GM23338 (cell line): ENCODE data around the gene LCP2. TPM values are rescaled to one million over a fixed set of nuclear protein-coding genes. Genes with fewer than 3 reads are reported as not detected.

ENCODE experiments used
- ATAC-seq: fragments of 200-7000 bp; cut with Tn5 transposase; 3 replicates; pipeline ENCODE4 v1.9.1; 2020
- DNase-seq: peaks from one replicate; pipeline ENCODE4 v3.0.0-alpha.2; 2015; ENCODE audit warnings: low spot score
- H2AFZ ChIP-seq: fragments of 200-600 bp; sonication (generic); 2 replicates; pipeline ENCODE4 v1.8.0; 2016; ENCODE audit warnings: antibody characterized with exemption, mild to moderate bottlenecking, moderate library complexity
- H3F3A ChIP-seq: fragments of 200-600 bp; sonication (generic); replicated peaks from 2 replicates; pipeline ENCODE4 v1.8.0; 2017; ENCODE audit warnings: antibody characterized with exemption, mixed run types, low read depth
- H3K27ac ChIP-seq: fragments of 200-600 bp; sonication (generic); 2 replicates; pipeline ENCODE4 v1.6.1; 2016; ENCODE audit warnings: low read depth
- H3K27me3 ChIP-seq: fragments of 200-600 bp; sonication (generic); 2 replicates; pipeline ENCODE4 v1.8.0; 2016; ENCODE audit warnings: mild to moderate bottlenecking, mixed run types, moderate library complexity; ENCODE audit not compliant: insufficient read depth
- H3K36me3 ChIP-seq: fragments of 200-600 bp; sonication (generic); 2 replicates; pipeline ENCODE4 v1.8.0; 2016; ENCODE audit warnings: mild to moderate bottlenecking; ENCODE audit not compliant: insufficient read depth
- H3K4me1 ChIP-seq: fragments of 200-600 bp; sonication (generic); 2 replicates; pipeline ENCODE4 v1.8.0; 2016; ENCODE audit warnings: mild to moderate bottlenecking, moderate library complexity; ENCODE audit not compliant: insufficient read depth
- H3K4me2 ChIP-seq: fragments of 200-600 bp; sonication (generic); 2 replicates; pipeline ENCODE4 v1.7.1; 2017; ENCODE audit warnings: mixed run types
- H3K4me3 ChIP-seq: fragments of 200-600 bp; sonication (generic); 2 replicates; pipeline ENCODE4 v1.6.1; 2016; ENCODE audit warnings: mixed run types
- H3K79me2 ChIP-seq: fragments of 200-600 bp; sonication (generic); replicated peaks from 2 replicates; pipeline ENCODE4 v1.8.0; 2017; ENCODE audit warnings: mild to moderate bottlenecking; ENCODE audit not compliant: insufficient read depth
- H3K9me2 ChIP-seq: fragments of 200-600 bp; sonication (generic); 2 replicates; pipeline ENCODE4 v1.8.0; 2017; ENCODE audit not compliant: insufficient read depth
- H4K20me1 ChIP-seq: fragments of 200-600 bp; sonication (generic); replicated peaks from 2 replicates; pipeline ENCODE4 v1.8.0; 2017; ENCODE audit warnings: mild to moderate bottlenecking; ENCODE audit not compliant: insufficient read depth
- H3K27ac Mint-ChIP-seq: 2 replicates; pipeline ENCODE4 v1.8.0; 2020; ENCODE audit warnings: inconsistent platforms, mild to moderate bottlenecking, moderate library complexity, mixed read lengths
- H3K27me3 Mint-ChIP-seq: 3 replicates; pipeline ENCODE4 v1.8.0; 2022; ENCODE audit warnings: low read depth, mild to moderate bottlenecking, moderate library complexity, mixed read lengths, inconsistent platforms; ENCODE audit not compliant: insufficient read depth, poor library complexity
- H3K36me3 Mint-ChIP-seq: 3 replicates; pipeline ENCODE4 v1.8.0; 2021; ENCODE audit warnings: low read depth, mild to moderate bottlenecking, inconsistent platforms, moderate library complexity, mixed read lengths
- H3K4me1 Mint-ChIP-seq: 3 replicates; pipeline ENCODE4 v1.8.0; 2020; ENCODE audit warnings: mild to moderate bottlenecking, inconsistent platforms, mixed read lengths
- H3K4me3 Mint-ChIP-seq: 3 replicates; pipeline ENCODE4 v1.8.0; 2021; ENCODE audit warnings: moderate library complexity, mild to moderate bottlenecking, inconsistent platforms, mixed read lengths
- H3K9me3 Mint-ChIP-seq: 3 replicates; pipeline ENCODE4 v1.8.0; 2020; ENCODE audit warnings: moderate library complexity, mild to moderate bottlenecking, inconsistent platforms, mixed read lengths
- CREB1 ChIP-seq: fragments of 250-450 bp; sonication (Bioruptor Pico); IDR thresholded peaks from 2 replicates; pipeline ENCODE4 v1.5.0; 2020; ENCODE audit warnings: low read depth, mild to moderate bottlenecking, moderate library complexity
- EZH2 ChIP-seq: fragments of 200-600 bp; sonication (generic); IDR thresholded peaks from one replicate; pipeline ENCODE4 v1.8.0; 2017; ENCODE audit warnings: antibody characterized with exemption, mild to moderate bottlenecking, low read depth; ENCODE audit not compliant: unreplicated experiment
- EZH2phosphoT487 ChIP-seq: fragments of 200-600 bp; sonication (generic); IDR thresholded peaks from one replicate; pipeline ENCODE4 v1.8.1; 2018; ENCODE audit warnings: antibody characterized with exemption; ENCODE audit not compliant: unreplicated experiment
- JUNB ChIP-seq: IDR thresholded peaks from one replicate; pipeline ENCODE4 v1.6.1; 2016; ENCODE audit warnings: antibody characterized with exemption; ENCODE audit not compliant: unreplicated experiment
- NANOG ChIP-seq: IDR thresholded peaks from 2 replicates; pipeline ENCODE4 v1.6.1; 2016; ENCODE audit warnings: antibody characterized with exemption, borderline replicate concordance
- POLR2AphosphoS5 ChIP-seq: IDR thresholded peaks from 2 replicates; pipeline ENCODE4 v1.6.1; 2016; ENCODE audit warnings: antibody characterized with exemption, low read depth
- ZNF114 ChIP-seq: fragments of 250-450 bp; sonication (Bioruptor Pico); IDR thresholded peaks from 2 replicates; pipeline ENCODE4 v1.5.0; 2020; ENCODE audit warnings: mild to moderate bottlenecking, moderate library complexity
- ZNF331 ChIP-seq: fragments of 250-450 bp; sonication (Bioruptor Pico); IDR thresholded peaks from 2 replicates; pipeline ENCODE4 v1.5.0; 2020; ENCODE audit warnings: low read depth, mild to moderate bottlenecking, moderate library complexity
- polyA plus RNA-seq: library from polyadenylated mRNA; unstranded; fragments of >200 nt; fragmentation: Nextera tagmentation; extraction: Ambion mirVana; gene quantifications from 2 replicates; pipeline ENCODE4 v1.2.1, GENCODE V29; 2016
- total RNA-seq: library from RNA; depleted of rRNA; stranded (reverse); fragments of >200 nt; shearing (Covaris generic); gene quantifications from 2 replicates; pipeline ENCODE4 v1.2.3, GENCODE V29; 2014
- TF ChIP-seq, protein P1 (sequence below): IDR thresholded peaks from 2 replicates; pipeline ENCODE4 v1.6.1; 2016; ENCODE audit warnings: antibody characterized with exemption
- TF ChIP-seq, protein P2 (sequence below), 2 experiments: fragments of 200-600 bp in 1 of 2; sonication (generic) in 1 of 2; conservative IDR thresholded peaks; 2 replicates each; pipeline versions ENCODE4 v1.5.1 to v1.6.1; 2016 to 2017; ENCODE audit warnings: antibody characterized with exemption in 2 of 2, low read depth in 2 of 2, mild to moderate bottlenecking in 2 of 2, moderate library complexity in 1 of 2
- TF ChIP-seq, protein P3 (sequence below): IDR thresholded peaks from one replicate; pipeline ENCODE4 v1.6.1; 2018; ENCODE audit warnings: antibody characterized with exemption; ENCODE audit not compliant: unreplicated experiment
- TF ChIP-seq, protein P4 (sequence below): fragments of 250-450 bp; sonication (Bioruptor Pico); IDR thresholded peaks from 2 replicates; pipeline ENCODE4 v1.5.0; 2020; ENCODE audit warnings: mild to moderate bottlenecking, moderate library complexity

LCP2 gene
- total and polyA plus RNA-seq, 2 experiments from 2014 or later: 0.26 to 0.38 TPM

DNA sequence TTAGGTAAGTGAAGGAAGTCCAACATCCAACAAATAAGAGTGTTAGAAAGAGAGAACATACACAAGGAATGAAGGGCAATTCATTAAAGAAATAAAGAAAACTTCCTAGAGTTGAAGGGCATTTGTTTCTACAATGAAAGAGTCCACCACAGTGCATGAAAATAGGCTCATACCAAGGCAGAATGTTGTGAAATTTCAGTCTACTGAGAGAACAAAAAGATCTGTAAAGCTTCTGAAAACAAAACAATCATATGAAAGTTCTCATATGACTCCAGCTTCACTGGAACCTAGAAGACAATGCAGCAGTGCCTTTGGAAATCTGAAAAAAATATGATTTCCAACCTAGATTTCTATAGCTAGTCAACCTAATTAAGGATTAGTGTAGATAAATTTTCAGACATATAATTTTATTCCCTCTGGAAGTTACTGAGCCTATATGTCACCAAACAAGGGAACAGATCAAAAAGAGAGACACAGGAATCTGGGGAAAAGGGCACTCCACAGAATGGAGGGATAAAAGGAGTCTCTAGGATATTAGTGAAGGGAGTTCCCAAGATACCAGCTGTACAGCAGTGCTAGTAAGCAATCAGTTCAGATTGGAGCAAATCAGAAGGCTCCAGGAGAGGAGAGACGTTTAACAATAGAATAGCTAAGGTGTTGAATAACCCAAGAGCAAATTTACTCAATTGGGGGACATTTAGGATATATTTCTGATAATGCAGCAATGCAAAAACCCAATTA is 59.0 kb downstream of the LCP2 start:
- TF ChIP-seq EZH2phosphoT487 (no peak), ZNF331 (no peak), JUNB (no peak), POLR2AphosphoS5 (no peak), EZH2 (no peak), ZNF114 (CRISPR knock-in tag) (no peak), NANOG (no peak), CREB1 (CRISPR knock-in tag) (no peak)
- TF ChIP-seq, protein P1, sequence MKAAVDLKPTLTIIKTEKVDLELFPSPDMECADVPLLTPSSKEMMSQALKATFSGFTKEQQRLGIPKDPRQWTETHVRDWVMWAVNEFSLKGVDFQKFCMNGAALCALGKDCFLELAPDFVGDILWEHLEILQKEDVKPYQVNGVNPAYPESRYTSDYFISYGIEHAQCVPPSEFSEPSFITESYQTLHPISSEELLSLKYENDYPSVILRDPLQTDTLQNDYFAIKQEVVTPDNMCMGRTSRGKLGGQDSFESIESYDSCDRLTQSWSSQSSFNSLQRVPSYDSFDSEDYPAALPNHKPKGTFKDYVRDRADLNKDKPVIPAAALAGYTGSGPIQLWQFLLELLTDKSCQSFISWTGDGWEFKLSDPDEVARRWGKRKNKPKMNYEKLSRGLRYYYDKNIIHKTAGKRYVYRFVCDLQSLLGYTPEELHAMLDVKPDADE: no peak
- TF ChIP-seq, protein P2, sequence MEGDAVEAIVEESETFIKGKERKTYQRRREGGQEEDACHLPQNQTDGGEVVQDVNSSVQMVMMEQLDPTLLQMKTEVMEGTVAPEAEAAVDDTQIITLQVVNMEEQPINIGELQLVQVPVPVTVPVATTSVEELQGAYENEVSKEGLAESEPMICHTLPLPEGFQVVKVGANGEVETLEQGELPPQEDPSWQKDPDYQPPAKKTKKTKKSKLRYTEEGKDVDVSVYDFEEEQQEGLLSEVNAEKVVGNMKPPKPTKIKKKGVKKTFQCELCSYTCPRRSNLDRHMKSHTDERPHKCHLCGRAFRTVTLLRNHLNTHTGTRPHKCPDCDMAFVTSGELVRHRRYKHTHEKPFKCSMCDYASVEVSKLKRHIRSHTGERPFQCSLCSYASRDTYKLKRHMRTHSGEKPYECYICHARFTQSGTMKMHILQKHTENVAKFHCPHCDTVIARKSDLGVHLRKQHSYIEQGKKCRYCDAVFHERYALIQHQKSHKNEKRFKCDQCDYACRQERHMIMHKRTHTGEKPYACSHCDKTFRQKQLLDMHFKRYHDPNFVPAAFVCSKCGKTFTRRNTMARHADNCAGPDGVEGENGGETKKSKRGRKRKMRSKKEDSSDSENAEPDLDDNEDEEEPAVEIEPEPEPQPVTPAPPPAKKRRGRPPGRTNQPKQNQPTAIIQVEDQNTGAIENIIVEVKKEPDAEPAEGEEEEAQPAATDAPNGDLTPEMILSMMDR (conservative IDR thresholded peaks at IDR 0.05; ENCODE audit: low read depth in 2 of 2): no peak
- TF ChIP-seq, protein P3, sequence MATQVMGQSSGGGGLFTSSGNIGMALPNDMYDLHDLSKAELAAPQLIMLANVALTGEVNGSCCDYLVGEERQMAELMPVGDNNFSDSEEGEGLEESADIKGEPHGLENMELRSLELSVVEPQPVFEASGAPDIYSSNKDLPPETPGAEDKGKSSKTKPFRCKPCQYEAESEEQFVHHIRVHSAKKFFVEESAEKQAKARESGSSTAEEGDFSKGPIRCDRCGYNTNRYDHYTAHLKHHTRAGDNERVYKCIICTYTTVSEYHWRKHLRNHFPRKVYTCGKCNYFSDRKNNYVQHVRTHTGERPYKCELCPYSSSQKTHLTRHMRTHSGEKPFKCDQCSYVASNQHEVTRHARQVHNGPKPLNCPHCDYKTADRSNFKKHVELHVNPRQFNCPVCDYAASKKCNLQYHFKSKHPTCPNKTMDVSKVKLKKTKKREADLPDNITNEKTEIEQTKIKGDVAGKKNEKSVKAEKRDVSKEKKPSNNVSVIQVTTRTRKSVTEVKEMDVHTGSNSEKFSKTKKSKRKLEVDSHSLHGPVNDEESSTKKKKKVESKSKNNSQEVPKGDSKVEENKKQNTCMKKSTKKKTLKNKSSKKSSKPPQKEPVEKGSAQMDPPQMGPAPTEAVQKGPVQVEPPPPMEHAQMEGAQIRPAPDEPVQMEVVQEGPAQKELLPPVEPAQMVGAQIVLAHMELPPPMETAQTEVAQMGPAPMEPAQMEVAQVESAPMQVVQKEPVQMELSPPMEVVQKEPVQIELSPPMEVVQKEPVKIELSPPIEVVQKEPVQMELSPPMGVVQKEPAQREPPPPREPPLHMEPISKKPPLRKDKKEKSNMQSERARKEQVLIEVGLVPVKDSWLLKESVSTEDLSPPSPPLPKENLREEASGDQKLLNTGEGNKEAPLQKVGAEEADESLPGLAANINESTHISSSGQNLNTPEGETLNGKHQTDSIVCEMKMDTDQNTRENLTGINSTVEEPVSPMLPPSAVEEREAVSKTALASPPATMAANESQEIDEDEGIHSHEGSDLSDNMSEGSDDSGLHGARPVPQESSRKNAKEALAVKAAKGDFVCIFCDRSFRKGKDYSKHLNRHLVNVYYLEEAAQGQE: no peak
- TF ChIP-seq, protein P4, sequence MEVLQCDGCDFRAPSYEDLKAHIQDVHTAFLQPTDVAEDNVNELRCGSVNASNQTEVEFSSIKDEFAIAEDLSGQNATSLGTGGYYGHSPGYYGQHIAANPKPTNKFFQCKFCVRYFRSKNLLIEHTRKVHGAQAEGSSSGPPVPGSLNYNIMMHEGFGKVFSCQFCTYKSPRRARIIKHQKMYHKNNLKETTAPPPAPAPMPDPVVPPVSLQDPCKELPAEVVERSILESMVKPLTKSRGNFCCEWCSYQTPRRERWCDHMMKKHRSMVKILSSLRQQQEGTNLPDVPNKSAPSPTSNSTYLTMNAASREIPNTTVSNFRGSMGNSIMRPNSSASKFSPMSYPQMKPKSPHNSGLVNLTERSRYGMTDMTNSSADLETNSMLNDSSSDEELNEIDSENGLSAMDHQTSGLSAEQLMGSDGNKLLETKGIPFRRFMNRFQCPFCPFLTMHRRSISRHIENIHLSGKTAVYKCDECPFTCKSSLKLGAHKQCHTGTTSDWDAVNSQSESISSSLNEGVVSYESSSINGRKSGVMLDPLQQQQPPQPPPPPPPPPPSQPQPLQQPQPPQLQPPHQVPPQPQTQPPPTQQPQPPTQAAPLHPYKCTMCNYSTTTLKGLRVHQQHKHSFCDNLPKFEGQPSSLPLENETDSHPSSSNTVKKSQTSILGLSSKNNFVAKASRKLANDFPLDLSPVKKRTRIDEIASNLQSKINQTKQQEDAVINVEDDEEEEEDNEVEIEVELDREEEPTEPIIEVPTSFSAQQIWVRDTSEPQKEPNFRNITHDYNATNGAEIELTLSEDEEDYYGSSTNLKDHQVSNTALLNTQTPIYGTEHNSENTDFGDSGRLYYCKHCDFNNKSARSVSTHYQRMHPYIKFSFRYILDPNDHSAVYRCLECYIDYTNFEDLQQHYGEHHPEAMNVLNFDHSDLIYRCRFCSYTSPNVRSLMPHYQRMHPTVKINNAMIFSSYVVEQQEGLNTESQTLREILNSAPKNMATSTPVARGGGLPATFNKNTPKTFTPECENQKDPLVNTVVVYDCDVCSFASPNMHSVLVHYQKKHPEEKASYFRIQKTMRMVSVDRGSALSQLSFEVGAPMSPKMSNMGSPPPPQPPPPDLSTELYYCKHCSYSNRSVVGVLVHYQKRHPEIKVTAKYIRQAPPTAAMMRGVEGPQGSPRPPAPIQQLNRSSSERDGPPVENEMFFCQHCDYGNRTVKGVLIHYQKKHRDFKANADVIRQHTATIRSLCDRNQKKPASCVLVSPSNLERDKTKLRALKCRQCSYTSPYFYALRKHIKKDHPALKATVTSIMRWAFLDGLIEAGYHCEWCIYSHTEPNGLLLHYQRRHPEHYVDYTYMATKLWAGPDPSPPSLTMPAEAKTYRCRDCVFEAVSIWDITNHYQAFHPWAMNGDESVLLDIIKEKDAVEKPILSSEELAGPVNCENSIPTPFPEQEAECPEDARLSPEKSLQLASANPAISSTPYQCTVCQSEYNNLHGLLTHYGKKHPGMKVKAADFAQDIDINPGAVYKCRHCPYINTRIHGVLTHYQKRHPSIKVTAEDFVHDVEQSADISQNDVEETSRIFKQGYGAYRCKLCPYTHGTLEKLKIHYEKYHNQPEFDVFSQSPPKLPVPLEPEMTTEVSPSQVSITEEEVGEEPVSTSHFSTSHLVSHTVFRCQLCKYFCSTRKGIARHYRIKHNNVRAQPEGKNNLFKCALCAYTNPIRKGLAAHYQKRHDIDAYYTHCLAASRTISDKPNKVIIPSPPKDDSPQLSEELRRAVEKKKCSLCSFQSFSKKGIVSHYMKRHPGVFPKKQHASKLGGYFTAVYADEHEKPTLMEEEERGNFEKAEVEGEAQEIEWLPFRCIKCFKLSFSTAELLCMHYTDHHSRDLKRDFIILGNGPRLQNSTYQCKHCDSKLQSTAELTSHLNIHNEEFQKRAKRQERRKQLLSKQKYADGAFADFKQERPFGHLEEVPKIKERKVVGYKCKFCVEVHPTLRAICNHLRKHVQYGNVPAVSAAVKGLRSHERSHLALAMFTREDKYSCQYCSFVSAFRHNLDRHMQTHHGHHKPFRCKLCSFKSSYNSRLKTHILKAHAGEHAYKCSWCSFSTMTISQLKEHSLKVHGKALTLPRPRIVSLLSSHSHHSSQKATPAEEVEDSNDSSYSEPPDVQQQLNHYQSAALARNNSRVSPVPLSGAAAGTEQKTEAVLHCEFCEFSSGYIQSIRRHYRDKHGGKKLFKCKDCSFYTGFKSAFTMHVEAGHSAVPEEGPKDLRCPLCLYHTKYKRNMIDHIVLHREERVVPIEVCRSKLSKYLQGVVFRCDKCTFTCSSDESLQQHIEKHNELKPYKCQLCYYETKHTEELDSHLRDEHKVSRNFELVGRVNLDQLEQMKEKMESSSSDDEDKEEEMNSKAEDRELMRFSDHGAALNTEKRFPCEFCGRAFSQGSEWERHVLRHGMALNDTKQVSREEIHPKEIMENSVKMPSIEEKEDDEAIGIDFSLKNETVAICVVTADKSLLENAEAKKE (CRISPR knock-in tag): no peak
- H3K4me3 Mint-ChIP-seq: no peak overlapping the region
- no peaks in the 10 kb centered on the region for H3K9me2 ChIP-seq
- DNase-seq (no peak), ATAC-seq (no peak)
- no peaks in the 10 kb centered on the region for H3F3A ChIP-seq
- no peaks in the 10 kb centered on the region for H3K9me3 Mint-ChIP-seq
- no peaks in the 10 kb centered on the region for H3K36me3 ChIP-seq
- H3K4me2 ChIP-seq: no peak overlapping the region
- no peak overlapping the region for H3K27ac Mint-ChIP-seq
- no peaks in the 10 kb centered on the region; the same call in 2 of the 3 replicates for H3K4me1 Mint-ChIP-seq
- H3K4me1 ChIP-seq: no peaks in the 10 kb centered on the region
- H3K79me2 ChIP-seq: no peaks in the 10 kb centered on the region
- no peak overlapping the region for H3K4me3 ChIP-seq
- no peaks in the 10 kb centered on the region for H3K27me3 ChIP-seq
- no peak overlapping the region for H2AFZ ChIP-seq
- H4K20me1 ChIP-seq: no peaks in the 10 kb centered on the region
- no peaks in the 10 kb centered on the region for H3K27me3 Mint-ChIP-seq
- no peak overlapping the region for H3K27ac ChIP-seq
- no peaks in the 10 kb centered on the region for H3K36me3 Mint-ChIP-seq
